Gastroesophageal sphincter (tissue), 3 donors: Measurements from ENCODE around the gene MYO7A.

Experiments
- EP300 ChIP-seq: sonication (generic); formaldehyde crosslinking; IDR thresholded peaks from one replicate; pipeline ENCODE4 v1.6.1; 2017; ENCODE audit warnings: antibody characterized with exemption, mild to moderate bottlenecking
- TF ChIP-seq, protein P1 (sequence below), 4 experiments: fragments of 200-600 bp in 2 of 4; fragments of 450-650 bp in 2 of 4; sonication (generic) in 1 of 4; IDR thresholded peaks; one replicate each; pipeline ENCODE4 v1.5.1; 2017 to 2019; ENCODE audit warnings: antibody characterized with exemption in 4 of 4, mild to moderate bottlenecking in 2 of 4, moderate library complexity in 2 of 4

DNA sequence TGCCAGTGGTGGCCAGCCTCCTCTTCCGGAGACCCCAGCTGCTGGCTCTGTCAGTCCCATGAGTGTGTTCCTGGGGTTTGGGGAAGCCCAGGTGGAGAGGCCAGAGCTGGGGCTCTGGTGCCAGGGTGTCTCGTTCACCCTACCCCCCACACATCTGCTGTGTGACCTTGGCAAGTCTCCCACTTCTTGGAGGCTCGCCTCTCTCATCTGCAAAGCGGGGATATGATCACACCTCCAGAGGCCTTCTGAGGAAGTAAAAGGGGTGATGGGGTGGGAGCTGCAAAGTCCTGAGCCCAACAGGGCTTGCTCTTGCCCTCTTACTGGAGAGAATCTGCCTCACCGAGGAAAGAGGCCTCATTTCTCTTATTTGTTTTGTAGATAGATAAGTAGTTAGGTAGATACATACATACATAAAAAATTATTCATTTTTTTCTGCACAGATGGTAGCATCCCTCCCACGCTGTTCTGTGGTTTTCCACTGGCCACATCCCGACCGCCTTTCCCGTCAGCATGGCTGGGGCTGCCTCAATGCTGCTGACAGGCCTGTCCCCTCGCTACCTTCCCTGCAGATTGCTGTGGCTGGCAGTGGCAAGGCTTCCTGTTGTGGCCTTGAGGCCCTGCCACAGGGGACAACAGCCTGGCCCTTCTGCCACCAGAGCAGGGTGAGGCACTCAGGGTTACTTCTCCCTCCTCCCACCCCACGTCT, 23.9 kb downstream of the MYO7A start:
- TF ChIP-seq, protein P1, sequence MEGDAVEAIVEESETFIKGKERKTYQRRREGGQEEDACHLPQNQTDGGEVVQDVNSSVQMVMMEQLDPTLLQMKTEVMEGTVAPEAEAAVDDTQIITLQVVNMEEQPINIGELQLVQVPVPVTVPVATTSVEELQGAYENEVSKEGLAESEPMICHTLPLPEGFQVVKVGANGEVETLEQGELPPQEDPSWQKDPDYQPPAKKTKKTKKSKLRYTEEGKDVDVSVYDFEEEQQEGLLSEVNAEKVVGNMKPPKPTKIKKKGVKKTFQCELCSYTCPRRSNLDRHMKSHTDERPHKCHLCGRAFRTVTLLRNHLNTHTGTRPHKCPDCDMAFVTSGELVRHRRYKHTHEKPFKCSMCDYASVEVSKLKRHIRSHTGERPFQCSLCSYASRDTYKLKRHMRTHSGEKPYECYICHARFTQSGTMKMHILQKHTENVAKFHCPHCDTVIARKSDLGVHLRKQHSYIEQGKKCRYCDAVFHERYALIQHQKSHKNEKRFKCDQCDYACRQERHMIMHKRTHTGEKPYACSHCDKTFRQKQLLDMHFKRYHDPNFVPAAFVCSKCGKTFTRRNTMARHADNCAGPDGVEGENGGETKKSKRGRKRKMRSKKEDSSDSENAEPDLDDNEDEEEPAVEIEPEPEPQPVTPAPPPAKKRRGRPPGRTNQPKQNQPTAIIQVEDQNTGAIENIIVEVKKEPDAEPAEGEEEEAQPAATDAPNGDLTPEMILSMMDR (IDR thresholded peaks at IDR 0.05): no peak
- no peak for TF ChIP-seq EP300
